HepG2 (cell line): ENCODE results near the gene SMARCB1. TPM values are rescaled to one million over a fixed set of nuclear protein-coding genes. Genes with fewer than 3 reads are reported as not detected.

Experiments used
- CENPT ChIP-seq: sonication (generic); formaldehyde crosslinking; IDR thresholded peaks from 2 replicates; pipeline ENCODE4 v1.8.0; 2022; ENCODE audit warnings: low read depth, mild to moderate bottlenecking, moderate library complexity, missing genetic modification reagents
- GABPA ChIP-seq, 2 experiments: IDR thresholded peaks; 2 replicates each; pipeline ENCODE4 v1.6.1; 2011 to 2016; ENCODE audit warnings: low read depth in 2 of 2, low read length in 1 of 2, missing biosample characterization in 1 of 2, missing genetic modification characterization in 1 of 2
- MAFG ChIP-seq: sonication (generic); formaldehyde crosslinking; IDR thresholded peaks from 2 replicates; pipeline ENCODE4 v1.5.1; 2020; ENCODE audit warnings: mild to moderate bottlenecking, missing genetic modification reagents
- MED8 ChIP-seq: sonication (generic); formaldehyde crosslinking; IDR thresholded peaks from 2 replicates; pipeline ENCODE4 v1.8.1; 2023; ENCODE audit warnings: mild to moderate bottlenecking, missing genetic modification reagents; ENCODE audit not compliant: insufficient replicate concordance
- MEIS2 ChIP-seq: sonication (generic); formaldehyde crosslinking; IDR thresholded peaks from 2 replicates; pipeline ENCODE4 v1.9.0; 2021; ENCODE audit warnings: mild to moderate bottlenecking, missing genetic modification reagents
- MTF1 ChIP-seq: sonication (generic); formaldehyde crosslinking; IDR thresholded peaks from 2 replicates; pipeline ENCODE4 v1.5.0; 2020; ENCODE audit warnings: missing genetic modification reagents
- PHF5A ChIP-seq: IDR thresholded peaks from one replicate; pipeline ENCODE4 v1.6.1; 2018; ENCODE audit warnings: low read depth, missing genetic modification reagents; ENCODE audit not compliant: unreplicated experiment
- YY1 ChIP-seq: IDR thresholded peaks from 2 replicates; pipeline ENCODE4 v1.6.1; 2011; ENCODE audit warnings: low read length, low read depth, moderate library complexity, mild to moderate bottlenecking; ENCODE audit not compliant: insufficient read depth, insufficient replicate concordance
- ZBTB3 ChIP-seq: sonication (generic); formaldehyde crosslinking; IDR thresholded peaks from 2 replicates; pipeline ENCODE4 v1.4.0; 2020; ENCODE audit warnings: low read depth, mild to moderate bottlenecking, moderate library complexity, missing genetic modification reagents, borderline replicate concordance
- ZBTB8A ChIP-seq: sonication (generic); formaldehyde crosslinking; IDR thresholded peaks from 2 replicates; pipeline ENCODE4 v1.4.0; 2020; ENCODE audit warnings: mild to moderate bottlenecking, low read depth, missing genetic modification reagents, borderline replicate concordance
- ZMYM3 ChIP-seq: sonication (generic); formaldehyde crosslinking; IDR thresholded peaks from 2 replicates; pipeline ENCODE4 v1.5.1; 2020; ENCODE audit warnings: mild to moderate bottlenecking, missing genetic modification reagents
- ZNF382 ChIP-seq: sonication (generic); formaldehyde crosslinking; IDR thresholded peaks from 2 replicates; pipeline ENCODE4 v1.5.0; 2020; ENCODE audit warnings: missing genetic modification reagents, mild to moderate bottlenecking, borderline replicate concordance
- ZNF780A ChIP-seq: sonication (generic); formaldehyde crosslinking; IDR thresholded peaks from 2 replicates; pipeline ENCODE4 v1.8.0; 2022; ENCODE audit warnings: mild to moderate bottlenecking, missing genetic modification reagents, moderate library complexity
- polyA plus RNA-seq, 8 experiments: library from polyadenylated mRNA; depleted of rRNA in 3 of 8; stranded (reverse) in 7 of 8; unstranded in 1 of 8; fragments of >200 nt; fragmentation: Illumina TruSeq in 4 of 8; extraction: Trizol in 4 of 8; gene quantifications; 2 replicates each; pipeline versions ENCODE4 v1.2.1 to v1.2.3, GENCODE V29; 2011 to 2016; ENCODE audit warnings: low read depth in 4 of 8, missing spikeins in 1 of 8, mixed read lengths in 1 of 8; ENCODE audit not compliant: insufficient read depth in 1 of 8
- total RNA-seq, 5 experiments: library from RNA; depleted of rRNA; stranded (reverse); fragments of >200 nt; fragmentation: Illumina TruSeq; extraction: Trizol; gene quantifications; 2 replicates each; pipeline ENCODE4 v1.2.3, GENCODE V29; 2016; ENCODE audit warnings: low read depth in 1 of 5
- TF ChIP-seq, protein P1 (sequence below), 2 experiments: fragments of 450-650 bp in 1 of 2; sonication (generic) in 1 of 2; formaldehyde crosslinking in 1 of 2; IDR thresholded peaks; 2 replicates each; pipeline versions ENCODE4 v1.6.1 to v1.8.0; 2016 to 2022; ENCODE audit warnings: antibody characterized with exemption in 1 of 2, mild to moderate bottlenecking in 1 of 2, missing genetic modification reagents in 1 of 2
- TF ChIP-seq, protein P2 (sequence below): sonication (generic); formaldehyde crosslinking; IDR thresholded peaks from 2 replicates; pipeline ENCODE4 v1.5.0; 2020; ENCODE audit warnings: missing genetic modification reagents

SMARCB1 gene
- total and polyA plus RNA-seq, 2 of the 13 experiments (the other 11 are each of a cell fraction or from before 2014, with no cell fraction given): 74.0 to 166 TPM

DNA sequence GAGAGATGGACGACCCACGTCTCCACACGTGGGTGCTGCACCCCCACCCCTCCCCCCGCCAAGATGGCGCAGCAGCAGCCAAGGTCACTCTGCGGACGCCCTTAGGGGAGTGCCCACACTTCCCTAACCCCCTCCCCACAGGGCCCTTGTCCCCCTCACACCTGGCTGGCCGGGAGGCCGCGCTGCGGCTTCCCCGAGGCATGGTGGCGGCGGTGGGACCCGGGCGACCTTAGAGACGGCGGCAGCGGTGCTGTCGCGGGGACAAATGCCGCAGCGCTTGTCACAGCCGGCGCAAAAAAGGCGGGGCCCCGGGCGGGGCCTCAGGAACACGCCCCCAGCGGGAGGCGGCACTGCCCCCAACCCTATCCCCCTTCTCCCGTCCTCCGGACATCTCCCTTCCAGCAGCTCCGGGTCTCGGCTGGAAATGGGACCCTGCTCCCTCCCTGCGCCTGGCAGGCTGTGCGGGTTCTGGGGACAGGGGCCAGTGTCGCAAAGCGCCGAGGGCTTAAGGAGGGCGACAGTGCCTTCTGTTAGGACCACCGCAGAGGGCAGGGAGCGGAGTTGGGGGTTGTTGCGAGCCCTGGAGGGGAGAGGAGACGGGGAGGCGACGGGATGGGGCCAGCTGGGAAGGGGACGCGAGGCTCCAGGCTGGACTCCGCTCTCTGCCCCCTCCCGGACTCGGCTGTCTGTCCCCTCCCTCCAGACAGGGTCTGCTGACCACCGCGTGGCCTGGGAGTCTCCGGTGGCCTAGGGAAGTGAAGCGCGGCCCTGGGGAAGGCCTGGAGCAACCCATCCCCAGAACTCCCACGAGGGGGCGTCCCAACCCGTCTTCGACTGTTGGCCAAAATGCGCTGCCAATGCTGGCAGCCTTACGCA lies 18.9 kb upstream of the SMARCB1 start, which contains the start of gene CHCHD10 (continued):
- no peak for TF ChIP-seq MED8 (CRISPR knock-in tag)
- TF ChIP-seq MTF1: no peak
- no peak for TF ChIP-seq GABPA (IDR thresholded peaks at IDR 0.05; ENCODE audit: low read depth, low read length)
- no peak for TF ChIP-seq GABPA (CRISPR knock-in tag; IDR thresholded peaks at IDR 0.05; ENCODE audit: low read depth)
- no peak; the same call in 1 of the 2 replicates for TF ChIP-seq MEIS2 (CRISPR knock-in tag)
- no peak for TF ChIP-seq ZNF382 (CRISPR knock-in tag)
- peak; percentile 88 for TF ChIP-seq YY1
- TF ChIP-seq ZBTB8A: peak; percentile 59; the same call in 1 of the 2 replicates
- TF ChIP-seq ZNF780A (CRISPR knock-in tag): no peak
- peak; percentile 54; the same call in 1 of the 2 replicates for TF ChIP-seq ZMYM3 (CRISPR knock-in tag)
- 0 out of 2 replicates have a peak, but pooled peaks have one; percentile 30 for TF ChIP-seq CENPT
- TF ChIP-seq MAFG (CRISPR knock-in tag): no peak
- peak; percentile 81; the same call in 1 of the 2 replicates for TF ChIP-seq ZBTB3 (CRISPR knock-in tag)
- no peak for TF ChIP-seq PHF5A (CRISPR knock-in tag)
- TF ChIP-seq, protein P1, sequence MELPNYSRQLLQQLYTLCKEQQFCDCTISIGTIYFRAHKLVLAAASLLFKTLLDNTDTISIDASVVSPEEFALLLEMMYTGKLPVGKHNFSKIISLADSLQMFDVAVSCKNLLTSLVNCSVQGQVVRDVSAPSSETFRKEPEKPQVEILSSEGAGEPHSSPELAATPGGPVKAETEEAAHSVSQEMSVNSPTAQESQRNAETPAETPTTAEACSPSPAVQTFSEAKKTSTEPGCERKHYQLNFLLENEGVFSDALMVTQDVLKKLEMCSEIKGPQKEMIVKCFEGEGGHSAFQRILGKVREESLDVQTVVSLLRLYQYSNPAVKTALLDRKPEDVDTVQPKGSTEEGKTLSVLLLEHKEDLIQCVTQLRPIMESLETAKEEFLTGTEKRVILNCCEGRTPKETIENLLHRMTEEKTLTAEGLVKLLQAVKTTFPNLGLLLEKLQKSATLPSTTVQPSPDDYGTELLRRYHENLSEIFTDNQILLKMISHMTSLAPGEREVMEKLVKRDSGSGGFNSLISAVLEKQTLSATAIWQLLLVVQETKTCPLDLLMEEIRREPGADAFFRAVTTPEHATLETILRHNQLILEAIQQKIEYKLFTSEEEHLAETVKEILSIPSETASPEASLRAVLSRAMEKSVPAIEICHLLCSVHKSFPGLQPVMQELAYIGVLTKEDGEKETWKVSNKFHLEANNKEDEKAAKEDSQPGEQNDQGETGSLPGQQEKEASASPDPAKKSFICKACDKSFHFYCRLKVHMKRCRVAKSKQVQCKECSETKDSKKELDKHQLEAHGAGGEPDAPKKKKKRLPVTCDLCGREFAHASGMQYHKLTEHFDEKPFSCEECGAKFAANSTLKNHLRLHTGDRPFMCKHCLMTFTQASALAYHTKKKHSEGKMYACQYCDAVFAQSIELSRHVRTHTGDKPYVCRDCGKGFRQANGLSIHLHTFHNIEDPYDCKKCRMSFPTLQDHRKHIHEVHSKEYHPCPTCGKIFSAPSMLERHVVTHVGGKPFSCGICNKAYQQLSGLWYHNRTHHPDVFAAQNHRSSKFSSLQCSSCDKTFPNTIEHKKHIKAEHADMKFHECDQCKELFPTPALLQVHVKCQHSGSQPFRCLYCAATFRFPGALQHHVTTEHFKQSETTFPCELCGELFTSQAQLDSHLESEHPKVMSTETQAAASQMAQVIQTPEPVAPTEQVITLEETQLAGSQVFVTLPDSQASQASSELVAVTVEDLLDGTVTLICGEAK (IDR thresholded peaks at IDR 0.05): no peak
- TF ChIP-seq, protein P1 (CRISPR knock-in tag; IDR thresholded peaks at IDR 0.05): 0 out of 2 replicates have a peak, but pooled peaks have one; percentile 14
- TF ChIP-seq, protein P2, sequence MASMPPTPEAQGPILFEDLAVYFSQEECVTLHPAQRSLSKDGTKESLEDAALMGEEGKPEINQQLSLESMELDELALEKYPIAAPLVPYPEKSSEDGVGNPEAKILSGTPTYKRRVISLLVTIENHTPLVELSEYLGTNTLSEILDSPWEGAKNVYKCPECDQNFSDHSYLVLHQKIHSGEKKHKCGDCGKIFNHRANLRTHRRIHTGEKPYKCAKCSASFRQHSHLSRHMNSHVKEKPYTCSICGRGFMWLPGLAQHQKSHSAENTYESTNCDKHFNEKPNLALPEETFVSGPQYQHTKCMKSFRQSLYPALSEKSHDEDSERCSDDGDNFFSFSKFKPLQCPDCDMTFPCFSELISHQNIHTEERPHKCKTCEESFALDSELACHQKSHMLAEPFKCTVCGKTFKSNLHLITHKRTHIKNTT (CRISPR knock-in tag): no peak
